Breast epithelium (tissue), 3 donors: Measurements from ENCODE around the gene SALL1.

ENCODE experiments used
- CTCF ChIP-seq, 3 donors: fragments of 450-650 bp; IDR thresholded peaks; one replicate each; pipeline ENCODE4 v1.5.1; 2016 to 2017; ENCODE audit warnings: antibody characterized with exemption in 3 of 3, mild to moderate bottlenecking in 3 of 3, moderate library complexity in 3 of 3
- POLR2A ChIP-seq: fragments of 450-650 bp; IDR thresholded peaks from one replicate; pipeline ENCODE4 v1.6.1; 2016; ENCODE audit warnings: antibody characterized with exemption, mild to moderate bottlenecking, moderate library complexity
- POLR2AphosphoS5 ChIP-seq, 3 donors: sonication (generic); formaldehyde crosslinking; IDR thresholded peaks; one replicate each; pipeline ENCODE4 v1.6.1; 2017; ENCODE audit warnings: antibody characterized with exemption in 3 of 3

GRCh38 chr16:51163366-51163765, 12.3 kb upstream of the SALL1 start:
- no peak for TF ChIP-seq POLR2AphosphoS5 (IDR thresholded peaks at IDR 0.05)
- no peak for TF ChIP-seq CTCF (IDR thresholded peaks at IDR 0.05)
- no peak for TF ChIP-seq POLR2A
